Hepatocyte (in vitro differentiated cells): ENCODE results near the gene SLC6A17. TPM values are rescaled to one million over a fixed set of nuclear protein-coding genes. Genes with fewer than 3 reads are reported as not detected.

Source experiments
- DNase-seq: peaks from one replicate; pipeline ENCODE4 v3.0.0-alpha.2; 2016; ENCODE audit warnings: low spot score
- H2AFZ ChIP-seq: fragments of 200-600 bp; sonication (generic); 2 replicates; pipeline ENCODE4 v1.6.0; 2016; ENCODE audit warnings: antibody characterized with exemption, mild to moderate bottlenecking
- H3K27ac ChIP-seq: fragments of 200-600 bp; sonication (generic); 2 replicates; pipeline ENCODE4 v1.5.1; 2016; ENCODE audit warnings: mild to moderate bottlenecking
- H3K27me3 ChIP-seq: fragments of 200-600 bp; sonication (generic); 2 replicates; pipeline ENCODE4 v1.6.1; 2016
- H3K36me3 ChIP-seq: fragments of 200-600 bp; sonication (generic); replicated peaks from 2 replicates; pipeline ENCODE4 v1.5.1; 2016; ENCODE audit warnings: low read depth; ENCODE audit not compliant: insufficient read depth
- H3K4me1 ChIP-seq: fragments of 200-600 bp; sonication (generic); 2 replicates; pipeline ENCODE4 v1.5.1; 2016; ENCODE audit warnings: mild to moderate bottlenecking, moderate library complexity; ENCODE audit not compliant: insufficient read depth
- H3K4me2 ChIP-seq: fragments of 200-600 bp; sonication (generic); 2 replicates; pipeline ENCODE4 v1.6.0; 2016
- H3K4me3 ChIP-seq: fragments of 200-600 bp; sonication (generic); 2 replicates; pipeline ENCODE4 v1.5.1; 2016; ENCODE audit warnings: mild to moderate bottlenecking
- H3K79me2 ChIP-seq: fragments of 200-600 bp; sonication (generic); 2 replicates; pipeline ENCODE4 v1.6.0; 2017; ENCODE audit warnings: mild to moderate bottlenecking
- H3K9me2 ChIP-seq: fragments of 200-600 bp; sonication (generic); replicated peaks from 2 replicates; pipeline ENCODE4 v1.6.0; 2017; ENCODE audit warnings: mild to moderate bottlenecking; ENCODE audit not compliant: insufficient read depth
- H3K9me3 ChIP-seq: fragments of 200-600 bp; sonication (generic); 2 replicates; pipeline ENCODE4 v1.5.1; 2016; ENCODE audit warnings: low read depth, mild to moderate bottlenecking
- H4K20me1 ChIP-seq: fragments of 200-600 bp; sonication (generic); 2 replicates; pipeline ENCODE4 v1.6.0; 2016; ENCODE audit warnings: mild to moderate bottlenecking; ENCODE audit not compliant: insufficient read depth, poor library complexity, severe bottlenecking
- EZH2 ChIP-seq: fragments of 200-600 bp; sonication (generic); IDR thresholded peaks from 2 replicates; pipeline ENCODE4 v1.6.1; 2016; ENCODE audit warnings: antibody characterized with exemption, mild to moderate bottlenecking, borderline replicate concordance
- EZH2phosphoT487 ChIP-seq: fragments of 200-600 bp; sonication (generic); IDR thresholded peaks from one replicate; pipeline ENCODE4 v1.6.1; 2018; ENCODE audit warnings: antibody characterized with exemption, mild to moderate bottlenecking, low read depth, moderate library complexity; ENCODE audit not compliant: unreplicated experiment, severe bottlenecking
- WGBS: methylation state at CpG from one replicate; pipeline ENCODE4 v1.1.6; 2016; ENCODE audit warnings: low lambda C conversion rate; ENCODE audit errors: missing lambda C conversion rate; 5-methylcytosine and 5-hydroxymethylcytosine counted together
- polyA plus RNA-seq: library from polyadenylated mRNA; unstranded; fragments of >200 nt; fragmentation: Nextera tagmentation; extraction: Ambion mirVana; gene quantifications from 2 replicates; pipeline ENCODE4 v1.2.1, GENCODE V29; 2016
- total RNA-seq: library from RNA; depleted of rRNA; stranded (reverse); fragments of >200 nt; gene quantifications from 2 replicates; pipeline ENCODE4 v1.2.3, GENCODE V29; 2014
- TF ChIP-seq, protein P1 (sequence below): fragments of 200-600 bp; sonication (generic); IDR thresholded peaks from 2 replicates; pipeline ENCODE4 v1.5.1; 2016; ENCODE audit warnings: antibody characterized with exemption, mild to moderate bottlenecking; ENCODE audit not compliant: poor library complexity

The SLC6A17 gene
- total and polyA plus RNA-seq, 2 experiments from 2014 or later: 0.36 to 0.63 TPM

GRCh38 chr1:110163591-110163990, 13.3 kb downstream of the SLC6A17 start:
- H3K36me3 ChIP-seq: no peaks in the 10 kb centered on the region
- WGBS: 69% methylated on average over 7 of the region's 7 CpGs
- no peaks in the 10 kb centered on the region for H3K9me2 ChIP-seq
- DNase-seq: no peak
- no peak overlapping the region for H3K27ac ChIP-seq
- no peak overlapping the region for H2AFZ ChIP-seq
- H3K9me3 ChIP-seq: no peaks in the 10 kb centered on the region
- no peaks in the 10 kb centered on the region for H3K4me1 ChIP-seq
- H3K27me3 ChIP-seq: no peaks in the 10 kb centered on the region
- H4K20me1 ChIP-seq: no peaks in the 10 kb centered on the region
- H3K4me3 ChIP-seq: no peak overlapping the region
- TF ChIP-seq, protein P1, sequence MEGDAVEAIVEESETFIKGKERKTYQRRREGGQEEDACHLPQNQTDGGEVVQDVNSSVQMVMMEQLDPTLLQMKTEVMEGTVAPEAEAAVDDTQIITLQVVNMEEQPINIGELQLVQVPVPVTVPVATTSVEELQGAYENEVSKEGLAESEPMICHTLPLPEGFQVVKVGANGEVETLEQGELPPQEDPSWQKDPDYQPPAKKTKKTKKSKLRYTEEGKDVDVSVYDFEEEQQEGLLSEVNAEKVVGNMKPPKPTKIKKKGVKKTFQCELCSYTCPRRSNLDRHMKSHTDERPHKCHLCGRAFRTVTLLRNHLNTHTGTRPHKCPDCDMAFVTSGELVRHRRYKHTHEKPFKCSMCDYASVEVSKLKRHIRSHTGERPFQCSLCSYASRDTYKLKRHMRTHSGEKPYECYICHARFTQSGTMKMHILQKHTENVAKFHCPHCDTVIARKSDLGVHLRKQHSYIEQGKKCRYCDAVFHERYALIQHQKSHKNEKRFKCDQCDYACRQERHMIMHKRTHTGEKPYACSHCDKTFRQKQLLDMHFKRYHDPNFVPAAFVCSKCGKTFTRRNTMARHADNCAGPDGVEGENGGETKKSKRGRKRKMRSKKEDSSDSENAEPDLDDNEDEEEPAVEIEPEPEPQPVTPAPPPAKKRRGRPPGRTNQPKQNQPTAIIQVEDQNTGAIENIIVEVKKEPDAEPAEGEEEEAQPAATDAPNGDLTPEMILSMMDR: no peak
- no peak for TF ChIP-seq EZH2phosphoT487
- TF ChIP-seq EZH2: no peak
- H3K79me2 ChIP-seq: no peaks in the 10 kb centered on the region
- no peak overlapping the region for H3K4me2 ChIP-seq

- Histone ChIP-seq H3K4me3 (no peak overlapping the region), H3K9me3 (no peaks in the 10 kb centered on the region), H3K4me1 (no peaks in the 10 kb centered on the region), H4K20me1 (no peaks in the 10 kb centered on the region), H3K36me3 (no peaks in the 10 kb centered on the region), H3K27ac (no peak overlapping the region), H2AFZ (no peak overlapping the region), H3K4me2 (no peak overlapping the region), H3K9me2 (no peaks in the 10 kb centered on the region), H3K79me2 (no peaks in the 10 kb centered on the region), H3K27me3 (no peaks in the 10 kb centered on the region)
- WGBS: 56% methylated on average over 10 of the region's 10 CpGs
- DNase-seq: no peak
- TF ChIP-seq, protein P1: no peak
- no peak for TF ChIP-seq EZH2phosphoT487
- TF ChIP-seq EZH2: no peak
These were observed 14.5 kb downstream of the SLC6A17 start for GRCh38 chr1:110164725-110165350.

- Histone ChIP-seq H3K27ac (no peak overlapping the region), H3K27me3 (no peaks in the 10 kb centered on the region), H3K4me1 (no peaks in the 10 kb centered on the region), H3K36me3 (no peaks in the 10 kb centered on the region), H3K9me2 (no peaks in the 10 kb centered on the region), H2AFZ (no peak overlapping the region), H3K79me2 (no peaks in the 10 kb centered on the region), H4K20me1 (no peaks in the 10 kb centered on the region), H3K9me3 (no peaks in the 10 kb centered on the region), H3K4me2 (no peak overlapping the region), H3K4me3 (no peak overlapping the region)
- WGBS: 75% methylated on average over 6 of the region's 6 CpGs
- no peak for TF ChIP-seq EZH2
- TF ChIP-seq EZH2phosphoT487: no peak
- TF ChIP-seq, protein P1: no peak
- DNase-seq: no peak
These were observed 15.5 kb downstream of the SLC6A17 start for GRCh38 chr1:110165761-110166231.
